HG03571 (cell line): Measurements from ENCODE around the gene CREG2.
"Not testable (repeated sequence)": the region's sequence is repeated elsewhere in the genome, so short reads cannot be mapped to it uniquely, and the experiment has no call there.

Experiments used
- ATAC-seq: cut with Tn5 transposase; IDR thresholded peaks from one replicate; pipeline ENCODE4 v1.9.1; 2021; ENCODE audit not compliant: unreplicated experiment

CREG2 gene

GRCh38 chr2:101349893-101350662 is 37.2 kb downstream of the CREG2 start:
- no peak for ATAC-seq

- ATAC-seq: no peak
These were observed 38.4 kb downstream of the CREG2 start for GRCh38 chr2:101348883-101349282.

- ATAC-seq: no peak
These were observed 40.4 kb downstream of the CREG2 start for GRCh38 chr2:101346909-101347308.

GRCh38 chr2:101344137-101344536 is 43.2 kb downstream of the CREG2 start:
- no peak for ATAC-seq

- ATAC-seq: no peak
These were observed 44.7 kb downstream of the CREG2 start for GRCh38 chr2:101342625-101343008.

GRCh38 chr2:101341901-101342624 is 45.2 kb downstream of the CREG2 start:
- ATAC-seq: no peak

- no peak for ATAC-seq
These were observed 45.9 kb downstream of the CREG2 start for GRCh38 chr2:101341421-101341820.

- ATAC-seq: no peak
These were observed 47.2 kb downstream of the CREG2 start for GRCh38 chr2:101340141-101340551.

- ATAC-seq: no peak
These were observed 47.9 kb downstream of the CREG2 start for GRCh38 chr2:101339266-101339880.

- no peak for ATAC-seq
These were observed 49.4 kb downstream of the CREG2 start for GRCh38 chr2:101337877-101338276.

GRCh38 chr2:101332885-101333766 is 54.2 kb downstream of the CREG2 start:
- no peak for ATAC-seq

GRCh38 chr2:101331202-101331601 is 56.1 kb downstream of the CREG2 start:
- ATAC-seq: no peak

GRCh38 chr2:101330253-101330933 is 56.9 kb downstream of the CREG2 start:
- no peak for ATAC-seq

GRCh38 chr2:101329026-101329425 is 58.3 kb downstream of the CREG2 start:
- ATAC-seq: no peak

- no peak for ATAC-seq
These were observed 58.8 kb downstream of the CREG2 start for GRCh38 chr2:101328474-101329007.

GRCh38 chr2:101327863-101328394 is 59.4 kb downstream of the CREG2 start:
- ATAC-seq: no peak

GRCh38 chr2:101325425-101325824 is 61.9 kb downstream of the CREG2 start:
- ATAC-seq: no peak

GRCh38 chr2:101316568-101316967 is 70.7 kb downstream of the CREG2 start:
- ATAC-seq: not testable (repeated sequence)

GRCh38 chr2:101311696-101312017 is 75.6 kb downstream of the CREG2 start:
- ATAC-seq: no peak
